ENCODE results near the gene BZW2.

The BZW2 gene

DNA sequence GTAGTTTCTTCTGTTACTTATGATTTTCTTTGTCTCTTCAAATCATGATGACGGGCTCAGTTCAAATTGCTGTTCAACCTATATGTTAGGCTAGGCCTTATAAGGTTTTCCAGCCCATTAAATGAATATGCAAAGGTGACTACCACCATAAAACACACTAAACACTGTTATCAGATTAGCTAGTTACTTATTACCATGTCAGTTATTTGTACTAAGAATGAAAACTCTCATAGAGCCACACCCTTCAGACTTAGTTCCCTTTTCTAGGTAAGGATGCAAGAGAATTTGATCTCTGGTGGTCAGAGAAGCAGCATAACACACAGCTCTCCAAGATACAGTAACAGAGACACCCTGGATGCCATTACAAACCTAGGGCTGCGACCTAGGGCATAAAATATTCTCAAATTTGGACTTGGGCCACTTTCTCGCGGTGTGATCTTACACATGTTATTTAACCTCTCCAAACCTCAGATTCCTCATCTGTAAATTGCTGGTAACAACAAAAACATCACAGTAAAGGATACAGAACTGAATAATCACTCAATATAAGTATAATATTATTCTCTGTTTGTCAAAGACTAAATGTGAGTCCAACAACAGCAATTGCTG, 36.0 kb upstream of the BZW2 start:
- in situ Hi-C loops (cut with MboI; ENCODE audit: low pct_unique_long_range_greater_than_20kb, low sequenced_read_pairs, unreplicated experiment): no loop called here
- no peak for DNase-seq (ENCODE audit: low spot score)
- TF ChIP-seq, protein P1, sequence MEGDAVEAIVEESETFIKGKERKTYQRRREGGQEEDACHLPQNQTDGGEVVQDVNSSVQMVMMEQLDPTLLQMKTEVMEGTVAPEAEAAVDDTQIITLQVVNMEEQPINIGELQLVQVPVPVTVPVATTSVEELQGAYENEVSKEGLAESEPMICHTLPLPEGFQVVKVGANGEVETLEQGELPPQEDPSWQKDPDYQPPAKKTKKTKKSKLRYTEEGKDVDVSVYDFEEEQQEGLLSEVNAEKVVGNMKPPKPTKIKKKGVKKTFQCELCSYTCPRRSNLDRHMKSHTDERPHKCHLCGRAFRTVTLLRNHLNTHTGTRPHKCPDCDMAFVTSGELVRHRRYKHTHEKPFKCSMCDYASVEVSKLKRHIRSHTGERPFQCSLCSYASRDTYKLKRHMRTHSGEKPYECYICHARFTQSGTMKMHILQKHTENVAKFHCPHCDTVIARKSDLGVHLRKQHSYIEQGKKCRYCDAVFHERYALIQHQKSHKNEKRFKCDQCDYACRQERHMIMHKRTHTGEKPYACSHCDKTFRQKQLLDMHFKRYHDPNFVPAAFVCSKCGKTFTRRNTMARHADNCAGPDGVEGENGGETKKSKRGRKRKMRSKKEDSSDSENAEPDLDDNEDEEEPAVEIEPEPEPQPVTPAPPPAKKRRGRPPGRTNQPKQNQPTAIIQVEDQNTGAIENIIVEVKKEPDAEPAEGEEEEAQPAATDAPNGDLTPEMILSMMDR (IDR thresholded peaks at IDR 0.05; ENCODE audit: extremely low read depth, insufficient read depth, missing control alignments): no peak

DNA sequence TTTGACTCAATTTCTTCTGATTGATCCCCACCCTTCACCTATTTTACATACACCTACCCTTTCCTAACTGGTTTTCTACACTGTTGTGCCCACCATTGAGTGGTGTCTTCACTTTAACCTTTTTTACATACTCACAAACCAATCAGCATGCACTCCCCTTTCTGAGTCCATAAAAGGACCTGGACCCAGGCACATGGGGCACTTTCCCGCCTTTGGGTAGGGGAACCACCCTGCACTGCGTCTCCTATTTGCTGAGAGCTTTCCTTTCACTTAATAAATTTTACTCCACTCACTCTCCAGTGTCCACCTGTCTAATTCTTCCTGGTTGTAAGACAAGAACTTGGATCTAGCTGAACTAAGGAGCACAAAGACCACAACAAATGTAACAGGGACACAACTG, 34.3 kb upstream of the BZW2 start:
- DNase-seq (ENCODE audit: low spot score): no peak
- TF ChIP-seq, protein P1 (IDR thresholded peaks at IDR 0.05; ENCODE audit: extremely low read depth, insufficient read depth, missing control alignments): no peak
- in situ Hi-C loops (cut with MboI; ENCODE audit: low pct_unique_long_range_greater_than_20kb, low sequenced_read_pairs, unreplicated experiment): no loop called here

DNA sequence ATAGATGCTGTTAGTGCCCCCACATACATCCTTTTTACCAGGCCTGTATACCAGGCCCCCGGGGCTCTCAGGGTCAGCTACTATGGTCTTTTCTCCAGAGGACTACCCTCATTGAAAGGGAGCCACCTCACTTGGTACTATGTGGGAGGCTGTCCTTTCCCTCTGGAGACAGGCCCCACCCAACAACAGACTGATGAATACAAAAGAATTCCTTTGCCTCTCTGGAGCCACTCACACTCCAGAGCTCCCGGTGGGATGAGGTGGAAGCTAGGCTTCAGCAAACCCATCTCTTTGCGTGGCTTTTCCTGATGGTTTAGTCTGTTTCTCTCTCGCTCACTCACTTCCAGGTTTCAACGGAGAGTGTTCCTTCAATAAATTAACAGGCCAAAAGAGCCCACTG, 30.8 kb upstream of the BZW2 start:
- in situ Hi-C loops (cut with MboI; ENCODE audit: low pct_unique_long_range_greater_than_20kb, low sequenced_read_pairs, unreplicated experiment): no loop called here
- TF ChIP-seq, protein P1 (IDR thresholded peaks at IDR 0.05; ENCODE audit: extremely low read depth, insufficient read depth, missing control alignments): no peak
- no peak for DNase-seq (ENCODE audit: low spot score)

DNA sequence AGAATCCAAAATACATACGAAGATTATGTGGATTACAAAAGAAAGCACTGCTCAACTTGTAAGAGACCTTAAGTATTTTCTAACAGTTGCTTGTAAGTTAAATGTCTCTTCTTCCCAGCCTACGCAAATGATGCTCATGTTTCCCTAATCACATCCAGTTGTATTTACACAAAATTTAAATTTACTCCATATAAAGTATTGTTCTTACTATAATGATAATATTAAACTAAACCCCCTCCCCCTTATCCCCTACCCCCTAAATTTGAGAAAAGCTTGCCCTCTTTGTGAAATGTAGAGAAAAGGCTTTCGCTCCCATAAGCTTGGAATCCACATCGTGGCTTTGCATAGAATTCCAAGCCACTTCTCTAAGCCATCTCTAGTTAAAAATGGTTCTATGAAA, 29.9 kb upstream of the BZW2 start:
- in situ Hi-C loops (cut with MboI; ENCODE audit: low pct_unique_long_range_greater_than_20kb, low sequenced_read_pairs, unreplicated experiment): no loop called here
- DNase-seq (ENCODE audit: low spot score): no peak
- TF ChIP-seq, protein P1 (IDR thresholded peaks at IDR 0.05; ENCODE audit: extremely low read depth, insufficient read depth, missing control alignments): no peak

DNA sequence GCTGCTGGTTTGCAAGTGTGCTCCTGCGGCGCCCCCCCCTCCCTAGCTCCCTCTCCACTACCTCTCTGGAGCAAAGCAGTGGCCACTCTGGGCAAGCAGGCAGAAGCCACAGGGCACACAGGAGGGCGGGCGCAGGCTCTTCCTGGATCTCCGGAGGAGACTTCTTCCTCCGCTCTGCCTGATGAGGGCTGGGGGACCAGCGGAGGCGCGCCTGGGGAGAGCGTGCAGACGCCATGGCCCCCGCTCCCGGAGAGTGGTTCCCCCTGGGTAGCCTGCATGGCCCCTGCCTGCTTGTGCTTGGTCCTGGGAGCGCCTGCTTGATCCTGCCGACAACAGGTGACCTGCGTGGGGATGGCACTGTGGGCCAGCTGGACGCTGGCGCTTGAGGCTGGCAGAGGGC, 29.4 kb upstream of the BZW2 start:
- DNase-seq (ENCODE audit: low spot score): no peak
- in situ Hi-C loops (cut with MboI; ENCODE audit: low pct_unique_long_range_greater_than_20kb, low sequenced_read_pairs, unreplicated experiment): no loop called here
- TF ChIP-seq, protein P1 (IDR thresholded peaks at IDR 0.05; ENCODE audit: extremely low read depth, insufficient read depth, missing control alignments): no peak

DNA sequence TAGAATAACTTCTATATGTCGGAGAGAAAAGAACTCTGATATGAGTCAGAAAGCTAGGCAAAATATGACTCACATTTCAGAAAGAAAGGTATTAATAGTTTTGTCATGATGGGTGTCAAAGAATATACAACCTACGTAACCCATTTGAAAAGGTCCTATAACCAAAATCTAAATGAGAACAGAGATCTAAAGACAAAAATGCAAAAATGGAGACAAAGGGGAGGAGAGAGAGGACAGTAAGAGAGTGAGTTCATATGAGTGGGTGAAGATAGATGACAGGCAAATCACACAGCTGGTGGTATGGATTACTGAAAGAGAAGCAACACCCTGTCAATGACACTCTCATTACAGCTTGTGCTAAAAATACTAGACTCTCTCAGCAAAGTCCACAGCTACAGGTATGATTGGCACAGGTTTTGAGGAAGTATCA, 26.0 kb upstream of the BZW2 start:
- peak; percentile 76 for DNase-seq (ENCODE audit: low spot score)
- in situ Hi-C loops (cut with MboI; ENCODE audit: low pct_unique_long_range_greater_than_20kb, low sequenced_read_pairs, unreplicated experiment): no loop called here
- TF ChIP-seq, protein P1 (IDR thresholded peaks at IDR 0.05; ENCODE audit: extremely low read depth, insufficient read depth, missing control alignments): no peak

All from GM13977 (cell line).